DND-41 (cell line): ENCODE data around the gene PNKD.

Experiments used
- ATAC-seq: fragments of 200-7000 bp; cut with Tn5 transposase; 3 replicates; pipeline ENCODE4 v1.9.1; 2021; ENCODE audit warnings: low read depth; ENCODE audit not compliant: insufficient read depth
- DNase-seq: peaks from one replicate; pipeline ENCODE4 v3.0.0-alpha.2; 2020
- H2AFZ ChIP-seq: 2 replicates; pipeline ENCODE4 v1.6.0; 2012; ENCODE audit warnings: low read depth, low read length
- H3K27ac ChIP-seq: 2 replicates; pipeline ENCODE4 v1.5.1; 2012; ENCODE audit warnings: low read length, inconsistent platforms
- H3K27me3 ChIP-seq: fragments of 200-600 bp; sonication (generic); 2 replicates; pipeline ENCODE4 v1.6.0; 2012; ENCODE audit warnings: low read length, mild to moderate bottlenecking, inconsistent platforms; ENCODE audit not compliant: insufficient read depth, poor library complexity
- H3K36me3 ChIP-seq: 2 replicates; pipeline ENCODE4 v1.5.1; 2012; ENCODE audit warnings: low read length, inconsistent platforms; ENCODE audit not compliant: insufficient read depth
- H3K4me1 ChIP-seq: 2 replicates; pipeline ENCODE4 v1.5.1; 2012; ENCODE audit warnings: mild to moderate bottlenecking, low read length; ENCODE audit not compliant: insufficient read depth
- H3K4me2 ChIP-seq: 2 replicates; pipeline ENCODE4 v1.6.0; 2012; ENCODE audit warnings: mild to moderate bottlenecking, moderate library complexity, low read length, inconsistent platforms; ENCODE audit not compliant: insufficient read depth
- H3K4me3 ChIP-seq, 2 experiments: fragments of 200-600 bp in 1 of 2; shearing (Covaris generic) in 1 of 2; 2 replicates each; pipeline ENCODE4 v1.5.1; 2012 to 2016; ENCODE audit warnings: inconsistent platforms in 2 of 2, low read length in 2 of 2, mild to moderate bottlenecking in 2 of 2, low read depth in 1 of 2, moderate library complexity in 1 of 2
- H3K79me2 ChIP-seq: 2 replicates; pipeline ENCODE4 v1.6.0; 2012; ENCODE audit warnings: low read length, inconsistent platforms; ENCODE audit not compliant: insufficient read depth
- H3K9ac ChIP-seq: 2 replicates; pipeline ENCODE4 v1.6.0; 2012; ENCODE audit warnings: low read depth, mild to moderate bottlenecking, inconsistent platforms, low read length, moderate library complexity
- H3K9me3 ChIP-seq: 2 replicates; pipeline ENCODE4 v1.5.1; 2012; ENCODE audit warnings: low read length, moderate library complexity, mild to moderate bottlenecking, inconsistent platforms; ENCODE audit not compliant: insufficient read depth, severe bottlenecking
- H4K20me1 ChIP-seq: 2 replicates; pipeline ENCODE4 v1.6.0; 2012; ENCODE audit warnings: low read length; ENCODE audit not compliant: insufficient read depth
- EZH2 ChIP-seq: IDR thresholded peaks from 3 replicates; pipeline ENCODE4 v1.6.1; 2012; ENCODE audit warnings: borderline replicate concordance, low read depth, mild to moderate bottlenecking, moderate library complexity, low read length, inconsistent platforms; ENCODE audit not compliant: severe bottlenecking
- TF ChIP-seq, protein P1 (sequence below): IDR thresholded peaks from 2 replicates; pipeline ENCODE4 v1.5.1; 2012; ENCODE audit warnings: borderline replicate concordance, low read length, moderate library complexity, mild to moderate bottlenecking; ENCODE audit not compliant: poor library complexity, severe bottlenecking; ENCODE audit errors: extremely low read depth

Gene PNKD

DNA sequence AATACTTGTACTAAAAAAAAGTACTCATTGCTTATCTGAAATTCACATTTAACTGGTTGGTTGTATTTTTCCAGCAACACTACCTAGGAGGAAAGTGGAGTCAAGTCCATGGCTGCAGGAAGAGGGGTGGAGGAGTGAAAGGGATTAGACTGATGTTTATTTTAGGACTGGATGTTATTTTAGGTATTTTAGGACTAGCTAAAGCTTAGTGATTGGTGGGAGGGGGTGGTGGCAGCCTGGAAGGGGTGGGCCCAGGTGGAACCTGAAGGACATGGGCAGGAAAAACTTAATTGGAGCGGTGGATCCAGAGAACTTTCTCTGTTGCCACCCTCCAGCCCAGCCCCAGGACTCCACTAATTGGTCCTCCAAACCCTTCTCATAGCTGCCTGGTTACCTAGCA lies 25.9 kb downstream of the PNKD start:
- no peak for TF ChIP-seq EZH2
- TF ChIP-seq, protein P1, sequence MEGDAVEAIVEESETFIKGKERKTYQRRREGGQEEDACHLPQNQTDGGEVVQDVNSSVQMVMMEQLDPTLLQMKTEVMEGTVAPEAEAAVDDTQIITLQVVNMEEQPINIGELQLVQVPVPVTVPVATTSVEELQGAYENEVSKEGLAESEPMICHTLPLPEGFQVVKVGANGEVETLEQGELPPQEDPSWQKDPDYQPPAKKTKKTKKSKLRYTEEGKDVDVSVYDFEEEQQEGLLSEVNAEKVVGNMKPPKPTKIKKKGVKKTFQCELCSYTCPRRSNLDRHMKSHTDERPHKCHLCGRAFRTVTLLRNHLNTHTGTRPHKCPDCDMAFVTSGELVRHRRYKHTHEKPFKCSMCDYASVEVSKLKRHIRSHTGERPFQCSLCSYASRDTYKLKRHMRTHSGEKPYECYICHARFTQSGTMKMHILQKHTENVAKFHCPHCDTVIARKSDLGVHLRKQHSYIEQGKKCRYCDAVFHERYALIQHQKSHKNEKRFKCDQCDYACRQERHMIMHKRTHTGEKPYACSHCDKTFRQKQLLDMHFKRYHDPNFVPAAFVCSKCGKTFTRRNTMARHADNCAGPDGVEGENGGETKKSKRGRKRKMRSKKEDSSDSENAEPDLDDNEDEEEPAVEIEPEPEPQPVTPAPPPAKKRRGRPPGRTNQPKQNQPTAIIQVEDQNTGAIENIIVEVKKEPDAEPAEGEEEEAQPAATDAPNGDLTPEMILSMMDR: no peak
- H3K4me1 ChIP-seq: peaks cover 2% of the 10 kb centered on the region
- H3K27ac ChIP-seq: no peak overlapping the region
- H3K9ac ChIP-seq: no peak overlapping the region
- no peaks in the 10 kb centered on the region for H3K79me2 ChIP-seq
- H3K9me3 ChIP-seq: no peaks in the 10 kb centered on the region
- H3K4me3 ChIP-seq: no peak overlapping the region
- no peak for DNase-seq
- H3K36me3 ChIP-seq: no peaks in the 10 kb centered on the region
- H2AFZ ChIP-seq: no peak overlapping the region
- no peaks in the 10 kb centered on the region for H3K27me3 ChIP-seq
- H4K20me1 ChIP-seq: no peaks in the 10 kb centered on the region
- no peak overlapping the region for H3K4me2 ChIP-seq
- ATAC-seq: no peak

DNA sequence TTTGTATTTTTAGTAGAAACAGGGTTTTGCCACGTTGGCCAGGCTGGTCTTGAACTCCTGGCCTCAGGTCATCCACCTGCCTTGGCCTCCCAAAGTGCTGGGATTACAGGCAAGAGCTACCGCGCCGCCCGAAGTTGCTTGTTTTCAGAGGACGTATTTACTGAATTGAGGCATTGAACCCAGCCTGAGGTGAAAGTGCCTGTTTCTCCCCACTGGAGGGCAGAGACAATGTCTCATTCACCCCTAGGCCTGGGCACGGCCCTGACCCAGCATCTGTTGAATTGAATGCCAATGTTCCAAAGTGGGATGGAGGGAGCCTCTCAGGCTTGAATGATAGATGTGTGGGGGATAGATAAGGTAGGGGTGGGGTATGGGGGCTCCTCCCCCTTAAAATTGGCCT lies 26.5 kb downstream of the PNKD start:
- no peaks in the 10 kb centered on the region for H4K20me1 ChIP-seq
- no peak overlapping the region for H3K4me3 ChIP-seq
- no peak overlapping the region for H2AFZ ChIP-seq
- DNase-seq: no peak
- no peak overlapping the region for H3K4me2 ChIP-seq
- H3K9ac ChIP-seq: no peak overlapping the region
- H3K9me3 ChIP-seq: no peaks in the 10 kb centered on the region
- no peaks in the 10 kb centered on the region for H3K36me3 ChIP-seq
- H3K4me1 ChIP-seq: peaks cover 5% of the 10 kb centered on the region
- no peak for TF ChIP-seq EZH2
- TF ChIP-seq, protein P1: no peak
- H3K79me2 ChIP-seq: no peaks in the 10 kb centered on the region
- ATAC-seq: no peak
- H3K27ac ChIP-seq: no peak overlapping the region
- H3K27me3 ChIP-seq: no peaks in the 10 kb centered on the region

DNA sequence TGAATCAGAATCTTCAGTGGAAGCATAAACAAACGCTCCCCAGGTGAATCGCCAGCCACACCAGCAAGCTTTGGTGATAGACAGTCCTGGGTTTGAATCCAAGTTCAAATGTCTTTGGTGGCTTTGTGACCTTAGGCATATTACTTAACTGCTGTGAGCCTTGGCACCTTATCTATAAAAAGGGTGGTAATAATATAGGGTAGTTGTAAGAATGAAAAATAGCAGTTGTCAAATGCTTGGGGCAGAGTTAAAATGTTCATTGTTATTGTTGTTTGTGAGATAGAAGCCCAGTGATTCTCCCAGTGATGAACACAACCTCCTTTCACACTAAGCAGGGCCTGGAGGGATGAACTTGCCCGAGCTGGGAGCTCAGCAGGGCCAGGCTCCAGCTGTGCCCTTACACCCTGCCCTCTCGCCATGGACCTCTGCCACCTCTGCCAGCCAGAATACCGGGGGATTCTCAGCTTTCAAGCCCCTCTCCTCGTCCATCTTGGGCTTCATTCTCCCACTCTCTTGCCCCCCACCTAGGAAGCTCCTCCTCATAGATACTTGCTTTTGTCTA lies 28.1 kb downstream of the PNKD start:
- no peak overlapping the region for H2AFZ ChIP-seq
- H3K4me3 ChIP-seq: no peak overlapping the region
- no peak for DNase-seq
- no peaks in the 10 kb centered on the region for H3K27me3 ChIP-seq
- H3K79me2 ChIP-seq: no peaks in the 10 kb centered on the region
- ATAC-seq: no peak
- no peak overlapping the region for H3K9ac ChIP-seq
- no peak for TF ChIP-seq EZH2
- TF ChIP-seq, protein P1: no peak
- peaks cover 5% of the 10 kb centered on the region for H3K4me1 ChIP-seq
- H4K20me1 ChIP-seq: no peaks in the 10 kb centered on the region
- H3K4me2 ChIP-seq: no peak overlapping the region
- H3K9me3 ChIP-seq: no peaks in the 10 kb centered on the region
- no peak overlapping the region for H3K27ac ChIP-seq
- no peaks in the 10 kb centered on the region for H3K36me3 ChIP-seq

DNA sequence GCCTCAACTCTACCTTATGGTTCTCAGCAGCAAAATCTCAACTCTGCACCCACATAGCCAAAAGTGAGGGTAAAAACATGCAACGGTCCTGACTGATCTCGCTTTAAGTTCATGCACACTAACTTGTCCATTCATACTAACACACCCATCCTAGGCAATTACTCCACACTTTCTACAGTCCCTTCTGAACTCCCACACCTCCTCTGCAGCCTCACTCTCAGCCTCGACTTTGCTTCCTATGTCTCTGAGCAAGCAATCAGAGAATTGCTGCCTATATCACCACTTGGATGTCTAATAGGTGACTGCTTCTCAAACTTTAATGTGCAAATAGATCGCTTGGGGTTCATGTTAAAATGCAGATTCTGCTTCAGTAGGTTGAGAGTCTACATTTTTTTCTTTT lies 29.8 kb downstream of the PNKD start:
- TF ChIP-seq EZH2: no peak
- TF ChIP-seq, protein P1: no peak
- Histone ChIP-seq H3K27me3 (no peaks in the 10 kb centered on the region), H3K4me3 (no peak overlapping the region), H3K79me2 (no peaks in the 10 kb centered on the region), H3K27ac (no peak overlapping the region), H3K9ac (no peak overlapping the region), H3K36me3 (no peaks in the 10 kb centered on the region), H2AFZ (no peak overlapping the region), H4K20me1 (no peaks in the 10 kb centered on the region), H3K9me3 (no peaks in the 10 kb centered on the region), H3K4me2 (no peak overlapping the region), H3K4me1 (peaks cover 5% of the 10 kb centered on the region)
- DNase-seq (no peak), ATAC-seq (no peak)
